ENCODE results near the gene MCTP2.
A peak's percentile ranks its signal among the peaks of the same experiment; 100 is the strongest.
"Not testable (repeated sequence)": the region's sequence is repeated elsewhere in the genome, so short reads cannot be mapped to it uniquely, and the experiment has no call there.

The MCTP2 gene

DNA sequence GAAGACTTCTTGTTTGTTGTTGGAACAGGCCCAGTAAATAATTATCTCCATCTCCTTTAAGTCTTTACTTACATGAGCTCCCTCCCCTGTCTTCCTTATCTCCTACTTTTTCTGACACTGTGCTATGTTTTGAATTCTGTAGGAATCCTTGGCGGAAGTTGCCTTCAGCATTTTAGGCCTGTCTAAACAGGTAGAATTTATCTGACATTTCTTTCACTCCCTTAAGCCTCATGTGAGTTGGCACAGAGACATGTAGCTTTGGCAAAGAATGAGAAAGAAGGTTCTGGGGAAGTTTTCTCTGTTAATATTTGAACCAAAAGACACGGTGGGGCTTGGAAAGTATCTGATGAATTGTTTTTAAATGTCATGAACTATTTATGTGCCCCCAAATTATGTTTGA, 8.1 kb downstream of the MCTP2 start:
- Histone ChIP-seq H3K4me3 (ENCODE audit: low read length) (peak overlapping the region; percentile 7; the same call in 1 of the 2 replicates), H3K4me1 (ENCODE audit: control insufficient read depth, low read length) (peaks cover 77% of the 10 kb centered on the region), H3K79me2 (ENCODE audit: control insufficient read depth, low read length) (peaks cover 88% of the 10 kb centered on the region), H4K20me1 (ENCODE audit: control insufficient read depth, insufficient read depth, low read depth, low read length) (peaks cover 21% of the 10 kb centered on the region; the same call in 1 of the 2 replicates), H3K9me2 (replicated peaks; ENCODE audit: control insufficient read depth, low read length) (no peaks in the 10 kb centered on the region), H3K36me3 (ENCODE audit: control insufficient read depth, low read length) (peaks cover 40% of the 10 kb centered on the region), H3K9me3 (ENCODE audit: control insufficient read depth, insufficient read depth, low read length) (peaks cover 4% of the 10 kb centered on the region; the same call in 1 of the 2 replicates), H3K4me2 (ENCODE audit: low read length) (peak overlapping the region; percentile 54), H3K27me3 (ENCODE audit: control insufficient read depth, low read length) (no peaks in the 10 kb centered on the region), H3K27ac (ENCODE audit: low read depth, low read length) (no peak overlapping the region), H3F3A (ENCODE audit: control insufficient read depth, insufficient read depth) (peaks cover 31% of the 10 kb centered on the region)
- TF ChIP-seq EZH2phosphoT487 (IDR thresholded peaks at IDR 0.05; ENCODE audit: borderline replicate concordance, low read length) = no peak
- TF ChIP-seq, protein P1, sequence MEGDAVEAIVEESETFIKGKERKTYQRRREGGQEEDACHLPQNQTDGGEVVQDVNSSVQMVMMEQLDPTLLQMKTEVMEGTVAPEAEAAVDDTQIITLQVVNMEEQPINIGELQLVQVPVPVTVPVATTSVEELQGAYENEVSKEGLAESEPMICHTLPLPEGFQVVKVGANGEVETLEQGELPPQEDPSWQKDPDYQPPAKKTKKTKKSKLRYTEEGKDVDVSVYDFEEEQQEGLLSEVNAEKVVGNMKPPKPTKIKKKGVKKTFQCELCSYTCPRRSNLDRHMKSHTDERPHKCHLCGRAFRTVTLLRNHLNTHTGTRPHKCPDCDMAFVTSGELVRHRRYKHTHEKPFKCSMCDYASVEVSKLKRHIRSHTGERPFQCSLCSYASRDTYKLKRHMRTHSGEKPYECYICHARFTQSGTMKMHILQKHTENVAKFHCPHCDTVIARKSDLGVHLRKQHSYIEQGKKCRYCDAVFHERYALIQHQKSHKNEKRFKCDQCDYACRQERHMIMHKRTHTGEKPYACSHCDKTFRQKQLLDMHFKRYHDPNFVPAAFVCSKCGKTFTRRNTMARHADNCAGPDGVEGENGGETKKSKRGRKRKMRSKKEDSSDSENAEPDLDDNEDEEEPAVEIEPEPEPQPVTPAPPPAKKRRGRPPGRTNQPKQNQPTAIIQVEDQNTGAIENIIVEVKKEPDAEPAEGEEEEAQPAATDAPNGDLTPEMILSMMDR (IDR thresholded peaks at IDR 0.05; ENCODE audit: low read depth, low read length, poor library complexity, severe bottlenecking) = no peak

DNA sequence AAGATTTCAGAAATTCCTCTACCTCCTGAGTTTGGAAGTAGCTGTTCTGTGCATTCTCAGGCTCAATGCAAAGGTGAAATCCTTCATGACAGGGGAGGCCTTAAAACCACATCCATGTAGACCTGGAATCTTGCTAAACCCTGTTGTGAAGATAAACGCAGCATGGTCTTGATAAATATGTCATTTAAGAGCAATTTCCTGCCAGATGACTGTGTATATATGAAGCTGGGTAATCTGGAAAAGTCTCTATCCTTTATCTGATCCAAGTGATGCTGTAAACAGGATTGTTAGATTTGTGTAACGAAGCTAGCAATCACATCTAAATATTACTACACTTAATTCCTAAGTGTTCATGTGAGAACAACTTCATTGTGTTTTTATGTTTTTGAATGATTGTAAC, 9.1 kb downstream of the MCTP2 start:
- Histone ChIP-seq H3K27ac (ENCODE audit: low read depth, low read length) (no peak overlapping the region), H3K79me2 (ENCODE audit: control insufficient read depth, low read length) (peaks cover 78% of the 10 kb centered on the region), H3K4me2 (ENCODE audit: low read length) (0 out of 2 replicates have a peak overlapping the region, but pooled peaks have one; percentile 6), H3K4me1 (ENCODE audit: control insufficient read depth, low read length) (peaks cover 68% of the 10 kb centered on the region), H3K9me2 (replicated peaks; ENCODE audit: control insufficient read depth, low read length) (no peaks in the 10 kb centered on the region), H3K36me3 (ENCODE audit: control insufficient read depth, low read length) (peaks cover 32% of the 10 kb centered on the region), H3K9me3 (ENCODE audit: control insufficient read depth, insufficient read depth, low read length) (peaks cover 4% of the 10 kb centered on the region; the same call in 1 of the 2 replicates), H3K27me3 (ENCODE audit: control insufficient read depth, low read length) (no peaks in the 10 kb centered on the region), H4K20me1 (ENCODE audit: control insufficient read depth, insufficient read depth, low read depth, low read length) (peaks cover 19% of the 10 kb centered on the region; the same call in 1 of the 2 replicates), H3F3A (ENCODE audit: control insufficient read depth, insufficient read depth) (peaks cover 31% of the 10 kb centered on the region), H3K4me3 (ENCODE audit: low read length) (no peak overlapping the region)
- TF ChIP-seq EZH2phosphoT487 (IDR thresholded peaks at IDR 0.05; ENCODE audit: borderline replicate concordance, low read length) = no peak
- TF ChIP-seq, protein P1 (IDR thresholded peaks at IDR 0.05; ENCODE audit: low read depth, low read length, poor library complexity, severe bottlenecking) = no peak

DNA sequence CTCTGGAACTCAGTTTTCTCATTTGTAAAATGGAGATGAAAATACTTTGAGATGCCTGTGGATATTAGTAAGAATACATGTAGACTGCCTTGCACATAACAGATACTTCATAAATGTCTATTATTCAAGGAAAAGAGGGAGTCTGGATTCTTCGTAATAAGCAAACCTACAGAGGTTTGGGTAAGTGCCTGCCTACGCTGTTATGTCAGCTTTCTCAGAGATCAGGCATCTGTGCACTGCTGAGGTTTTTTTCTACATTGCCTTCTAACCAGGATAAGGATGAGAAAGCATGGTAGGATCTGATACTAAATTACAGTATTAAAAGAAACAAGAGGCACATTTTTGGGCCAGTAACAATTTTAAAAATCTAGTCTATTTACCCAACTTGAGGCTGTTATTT, 10.9 kb downstream of the MCTP2 start:
- peaks cover 78% of the 10 kb centered on the region for H3K79me2 ChIP-seq (ENCODE audit: control insufficient read depth, low read length)
- H3K9me3 ChIP-seq (ENCODE audit: control insufficient read depth, insufficient read depth, low read length) = peaks cover 4% of the 10 kb centered on the region; the same call in 1 of the 2 replicates
- H3K27ac ChIP-seq (ENCODE audit: low read depth, low read length) = no peak overlapping the region; the same call in 1 of the 2 replicates
- peaks cover 38% of the 10 kb centered on the region for H3K36me3 ChIP-seq (ENCODE audit: control insufficient read depth, low read length)
- peaks cover 58% of the 10 kb centered on the region for H3K4me1 ChIP-seq (ENCODE audit: control insufficient read depth, low read length)
- H3K4me2 ChIP-seq (ENCODE audit: low read length) = no peak overlapping the region
- peaks cover 12% of the 10 kb centered on the region; the same call in 1 of the 2 replicates for H4K20me1 ChIP-seq (ENCODE audit: control insufficient read depth, insufficient read depth, low read depth, low read length)
- H3F3A ChIP-seq (ENCODE audit: control insufficient read depth, insufficient read depth) = peaks cover 31% of the 10 kb centered on the region
- no peaks in the 10 kb centered on the region for H3K27me3 ChIP-seq (ENCODE audit: control insufficient read depth, low read length)
- H3K9me2 ChIP-seq (replicated peaks; ENCODE audit: control insufficient read depth, low read length) = no peaks in the 10 kb centered on the region
- no peak for TF ChIP-seq EZH2phosphoT487 (IDR thresholded peaks at IDR 0.05; ENCODE audit: borderline replicate concordance, low read length)
- TF ChIP-seq, protein P1 (IDR thresholded peaks at IDR 0.05; ENCODE audit: low read depth, low read length, poor library complexity, severe bottlenecking) = no peak
- no peak overlapping the region for H3K4me3 ChIP-seq (ENCODE audit: low read length)

DNA sequence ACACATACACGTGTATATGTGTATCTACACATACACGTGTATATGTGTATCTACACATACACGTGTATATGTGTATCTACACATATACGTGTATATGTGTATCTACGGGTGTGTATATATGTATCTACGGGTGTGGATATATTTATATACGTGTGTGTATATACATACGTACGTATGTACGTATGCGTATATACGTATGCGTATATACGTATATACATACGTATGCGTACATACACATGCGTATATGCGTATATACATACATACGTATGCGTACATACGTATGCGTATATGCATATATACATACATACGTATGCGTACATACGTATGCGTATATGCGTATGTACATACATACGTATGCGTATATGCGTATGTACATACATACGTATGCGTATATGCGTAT, 11.6 kb downstream of the MCTP2 start:
- peaks cover 52% of the 10 kb centered on the region for H3K4me1 ChIP-seq (ENCODE audit: control insufficient read depth, low read length)
- H3K36me3 ChIP-seq (ENCODE audit: control insufficient read depth, low read length) = peaks cover 38% of the 10 kb centered on the region
- H3K4me3 ChIP-seq (ENCODE audit: low read length); H3K27ac ChIP-seq (ENCODE audit: low read depth, low read length); H3K9me3 ChIP-seq (ENCODE audit: control insufficient read depth, insufficient read depth, low read length); H3K27me3 ChIP-seq (ENCODE audit: control insufficient read depth, low read length); H3K9me2 ChIP-seq (replicated peaks; ENCODE audit: control insufficient read depth, low read length); H3K4me2 ChIP-seq (ENCODE audit: low read length): not testable (repeated sequence)
- peaks cover 11% of the 10 kb centered on the region; the same call in 1 of the 2 replicates for H4K20me1 ChIP-seq (ENCODE audit: control insufficient read depth, insufficient read depth, low read depth, low read length)
- peaks cover 78% of the 10 kb centered on the region for H3K79me2 ChIP-seq (ENCODE audit: control insufficient read depth, low read length)
- H3F3A ChIP-seq (ENCODE audit: control insufficient read depth, insufficient read depth) = peaks cover 25% of the 10 kb centered on the region

Measured in DOHH2 (cell line).